HepG2 (cell line): ENCODE measurements around the gene CALML4. TPM values are rescaled to one million over a fixed set of nuclear protein-coding genes. Genes with fewer than 3 reads are reported as not detected.
A peak's percentile ranks its signal among the peaks of the same experiment; 100 is the strongest.

Experiments
- ARNT2 ChIP-seq: sonication (generic); formaldehyde crosslinking; IDR thresholded peaks from 2 replicates; pipeline ENCODE4 v1.8.0; 2022; ENCODE audit warnings: mild to moderate bottlenecking, low read depth, missing genetic modification reagents, moderate library complexity
- ATF1 ChIP-seq: IDR thresholded peaks from 2 replicates; pipeline ENCODE4 v1.6.1; 2016; ENCODE audit warnings: mild to moderate bottlenecking, control low read depth
- FUBP1 ChIP-seq: sonication (generic); formaldehyde crosslinking; IDR thresholded peaks from 2 replicates; pipeline ENCODE4 v1.5.1; 2020; ENCODE audit warnings: missing genetic modification reagents, mild to moderate bottlenecking, borderline replicate concordance
- MAZ ChIP-seq, 2 experiments: sonication (generic) in 1 of 2; formaldehyde crosslinking in 1 of 2; IDR thresholded peaks; 2 replicates each; pipeline versions ENCODE4 v1.5.0 to v1.6.1; 2012 to 2020; ENCODE audit warnings: low read depth in 2 of 2, mild to moderate bottlenecking in 2 of 2, borderline replicate concordance in 1 of 2, improper control_type of control experiment in 1 of 2, low read length in 1 of 2, missing genetic modification reagents in 1 of 2, moderate library complexity in 1 of 2
- PATZ1 ChIP-seq: sonication (generic); formaldehyde crosslinking; IDR thresholded peaks from 2 replicates; pipeline ENCODE4 v1.4.0; 2020; ENCODE audit warnings: missing genetic modification reagents
- PCBP1 ChIP-seq: fragments of 200-400 bp; formaldehyde crosslinking; IDR thresholded peaks from 2 replicates; pipeline ENCODE4 v1.6.1; 2017; ENCODE audit warnings: mild to moderate bottlenecking, low read depth, low read length, borderline replicate concordance
- RELA ChIP-seq: sonication (generic); formaldehyde crosslinking; IDR thresholded peaks from 2 replicates; pipeline ENCODE4 v1.4.0; 2020; ENCODE audit warnings: missing genetic modification reagents
- REXO4 ChIP-seq: sonication (generic); formaldehyde crosslinking; IDR thresholded peaks from 2 replicates; pipeline ENCODE4 v1.8.0; 2022; ENCODE audit warnings: missing genetic modification reagents, mild to moderate bottlenecking, borderline replicate concordance
- ZNF101 ChIP-seq: sonication (generic); formaldehyde crosslinking; IDR thresholded peaks from 2 replicates; pipeline ENCODE4 v1.4.0; 2020; ENCODE audit warnings: mild to moderate bottlenecking, low read depth, missing genetic modification reagents, borderline replicate concordance
- ZNF33A ChIP-seq: sonication (generic); formaldehyde crosslinking; IDR thresholded peaks from 2 replicates; pipeline ENCODE4 v1.5.1; 2020; ENCODE audit warnings: missing genetic modification reagents, mild to moderate bottlenecking, moderate library complexity, borderline replicate concordance
- ZNF614 ChIP-seq: IDR thresholded peaks from 2 replicates; pipeline ENCODE4 v1.6.1; 2018; ENCODE audit warnings: missing biosample characterization, missing genetic modification reagents, inconsistent platforms, borderline replicate concordance
- polyA plus RNA-seq, 8 experiments: library from polyadenylated mRNA; depleted of rRNA in 3 of 8; stranded (reverse) in 7 of 8; unstranded in 1 of 8; fragments of >200 nt; fragmentation: Illumina TruSeq in 4 of 8; extraction: Trizol in 4 of 8; gene quantifications; 2 replicates each; pipeline versions ENCODE4 v1.2.1 to v1.2.3, GENCODE V29; 2011 to 2016; ENCODE audit warnings: low read depth in 4 of 8, missing spikeins in 1 of 8, mixed read lengths in 1 of 8; ENCODE audit not compliant: insufficient read depth in 1 of 8
- total RNA-seq, 5 experiments: library from RNA; depleted of rRNA; stranded (reverse); fragments of >200 nt; fragmentation: Illumina TruSeq; extraction: Trizol; gene quantifications; 2 replicates each; pipeline ENCODE4 v1.2.3, GENCODE V29; 2016; ENCODE audit warnings: low read depth in 1 of 5
- TF ChIP-seq, protein P1 (sequence below): sonication (generic); formaldehyde crosslinking; IDR thresholded peaks from 2 replicates; pipeline ENCODE4 v1.4.0; 2020; ENCODE audit warnings: missing genetic modification reagents
- TF ChIP-seq, protein P2 (sequence below): sonication (generic); formaldehyde crosslinking; IDR thresholded peaks from 2 replicates; pipeline ENCODE4 v1.9.0; 2021; ENCODE audit warnings: mild to moderate bottlenecking, missing genetic modification reagents
- TF ChIP-seq, protein P3 (sequence below): sonication (generic); formaldehyde crosslinking; IDR thresholded peaks from 2 replicates; pipeline ENCODE4 v1.8.1; 2023; ENCODE audit warnings: mild to moderate bottlenecking, missing genetic modification reagents, borderline replicate concordance

Gene CALML4
- total and polyA plus RNA-seq, 2 of the 13 experiments (the other 11 are each of a cell fraction or from before 2014, with no cell fraction given) = 3.6 to 8.7 TPM

GRCh38 chr15:68229386-68230156, 24.4 kb upstream of the CALML4 start, which contains the start of gene CLN6 (continued):
- TF ChIP-seq, protein P1, sequence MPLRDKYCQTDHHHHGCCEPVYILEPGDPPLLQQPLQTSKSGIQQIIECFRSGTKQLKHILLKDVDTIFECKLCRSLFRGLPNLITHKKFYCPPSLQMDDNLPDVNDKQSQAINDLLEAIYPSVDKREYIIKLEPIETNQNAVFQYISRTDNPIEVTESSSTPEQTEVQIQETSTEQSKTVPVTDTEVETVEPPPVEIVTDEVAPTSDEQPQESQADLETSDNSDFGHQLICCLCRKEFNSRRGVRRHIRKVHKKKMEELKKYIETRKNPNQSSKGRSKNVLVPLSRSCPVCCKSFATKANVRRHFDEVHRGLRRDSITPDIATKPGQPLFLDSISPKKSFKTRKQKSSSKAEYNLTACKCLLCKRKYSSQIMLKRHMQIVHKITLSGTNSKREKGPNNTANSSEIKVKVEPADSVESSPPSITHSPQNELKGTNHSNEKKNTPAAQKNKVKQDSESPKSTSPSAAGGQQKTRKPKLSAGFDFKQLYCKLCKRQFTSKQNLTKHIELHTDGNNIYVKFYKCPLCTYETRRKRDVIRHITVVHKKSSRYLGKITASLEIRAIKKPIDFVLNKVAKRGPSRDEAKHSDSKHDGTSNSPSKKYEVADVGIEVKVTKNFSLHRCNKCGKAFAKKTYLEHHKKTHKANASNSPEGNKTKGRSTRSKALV (CRISPR knock-in tag) = no peak
- TF ChIP-seq, protein P2, sequence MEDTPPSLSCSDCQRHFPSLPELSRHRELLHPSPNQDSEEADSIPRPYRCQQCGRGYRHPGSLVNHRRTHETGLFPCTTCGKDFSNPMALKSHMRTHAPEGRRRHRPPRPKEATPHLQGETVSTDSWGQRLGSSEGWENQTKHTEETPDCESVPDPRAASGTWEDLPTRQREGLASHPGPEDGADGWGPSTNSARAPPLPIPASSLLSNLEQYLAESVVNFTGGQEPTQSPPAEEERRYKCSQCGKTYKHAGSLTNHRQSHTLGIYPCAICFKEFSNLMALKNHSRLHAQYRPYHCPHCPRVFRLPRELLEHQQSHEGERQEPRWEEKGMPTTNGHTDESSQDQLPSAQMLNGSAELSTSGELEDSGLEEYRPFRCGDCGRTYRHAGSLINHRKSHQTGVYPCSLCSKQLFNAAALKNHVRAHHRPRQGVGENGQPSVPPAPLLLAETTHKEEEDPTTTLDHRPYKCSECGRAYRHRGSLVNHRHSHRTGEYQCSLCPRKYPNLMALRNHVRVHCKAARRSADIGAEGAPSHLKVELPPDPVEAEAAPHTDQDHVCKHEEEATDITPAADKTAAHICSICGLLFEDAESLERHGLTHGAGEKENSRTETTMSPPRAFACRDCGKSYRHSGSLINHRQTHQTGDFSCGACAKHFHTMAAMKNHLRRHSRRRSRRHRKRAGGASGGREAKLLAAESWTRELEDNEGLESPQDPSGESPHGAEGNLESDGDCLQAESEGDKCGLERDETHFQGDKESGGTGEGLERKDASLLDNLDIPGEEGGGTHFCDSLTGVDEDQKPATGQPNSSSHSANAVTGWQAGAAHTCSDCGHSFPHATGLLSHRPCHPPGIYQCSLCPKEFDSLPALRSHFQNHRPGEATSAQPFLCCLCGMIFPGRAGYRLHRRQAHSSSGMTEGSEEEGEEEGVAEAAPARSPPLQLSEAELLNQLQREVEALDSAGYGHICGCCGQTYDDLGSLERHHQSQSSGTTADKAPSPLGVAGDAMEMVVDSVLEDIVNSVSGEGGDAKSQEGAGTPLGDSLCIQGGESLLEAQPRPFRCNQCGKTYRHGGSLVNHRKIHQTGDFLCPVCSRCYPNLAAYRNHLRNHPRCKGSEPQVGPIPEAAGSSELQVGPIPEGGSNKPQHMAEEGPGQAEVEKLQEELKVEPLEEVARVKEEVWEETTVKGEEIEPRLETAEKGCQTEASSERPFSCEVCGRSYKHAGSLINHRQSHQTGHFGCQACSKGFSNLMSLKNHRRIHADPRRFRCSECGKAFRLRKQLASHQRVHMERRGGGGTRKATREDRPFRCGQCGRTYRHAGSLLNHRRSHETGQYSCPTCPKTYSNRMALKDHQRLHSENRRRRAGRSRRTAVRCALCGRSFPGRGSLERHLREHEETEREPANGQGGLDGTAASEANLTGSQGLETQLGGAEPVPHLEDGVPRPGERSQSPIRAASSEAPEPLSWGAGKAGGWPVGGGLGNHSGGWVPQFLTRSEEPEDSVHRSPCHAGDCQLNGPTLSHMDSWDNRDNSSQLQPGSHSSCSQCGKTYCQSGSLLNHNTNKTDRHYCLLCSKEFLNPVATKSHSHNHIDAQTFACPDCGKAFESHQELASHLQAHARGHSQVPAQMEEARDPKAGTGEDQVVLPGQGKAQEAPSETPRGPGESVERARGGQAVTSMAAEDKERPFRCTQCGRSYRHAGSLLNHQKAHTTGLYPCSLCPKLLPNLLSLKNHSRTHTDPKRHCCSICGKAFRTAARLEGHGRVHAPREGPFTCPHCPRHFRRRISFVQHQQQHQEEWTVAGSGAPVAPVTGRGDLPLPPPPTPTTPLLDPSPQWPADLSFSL (CRISPR knock-in tag) = no peak
- TF ChIP-seq PCBP1 (no peak), PATZ1 (CRISPR knock-in tag) (peak; percentile 59; the same call in 1 of the 2 replicates), FUBP1 (no peak), ARNT2 (CRISPR knock-in tag) (peak; percentile 92), MAZ (IDR thresholded peaks at IDR 0.05; ENCODE audit: borderline replicate concordance, low read depth, low read length) (peak; percentile 49; the same call in 1 of the 2 replicates), MAZ (CRISPR knock-in tag; IDR thresholded peaks at IDR 0.05; ENCODE audit: low read depth) (peak; percentile 98), REXO4 (CRISPR knock-in tag) (peak; percentile 33; the same call in 1 of the 2 replicates), ATF1 (CRISPR knock-in tag) (no peak), ZNF33A (CRISPR knock-in tag) (no peak), RELA (CRISPR knock-in tag) (no peak; the same call in 1 of the 2 replicates), ZNF614 (CRISPR knock-in tag) (peak; percentile 17; the same call in 1 of the 2 replicates), ZNF101 (CRISPR knock-in tag) (0 out of 2 replicates have a peak, but pooled peaks have one; percentile 82)
- TF ChIP-seq, protein P3, sequence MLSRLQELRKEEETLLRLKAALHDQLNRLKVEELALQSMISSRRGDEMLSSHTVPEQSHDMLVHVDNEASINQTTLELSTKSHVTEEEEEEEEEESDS (CRISPR knock-in tag) = peak; percentile 62; the same call in 1 of the 2 replicates
